Thyroid gland (tissue), 4 donors: ENCODE measurements around the gene TJAP1. TPM values are rescaled to one million over a fixed set of nuclear protein-coding genes. Genes with fewer than 3 reads are reported as not detected.

Experiments used
- DNase-seq, 2 donors: peaks; one replicate each; pipeline ENCODE4 v3.0.0-alpha.2; 2019
- H3K27ac ChIP-seq, 3 donors: fragments of 200-600 bp; sonication (generic); 1 replicate in 2 of 3; 2 replicates in 1 of 3; pipeline ENCODE4 v1.5.1; 2016 to 2019; ENCODE audit warnings: mild to moderate bottlenecking in 1 of 3, moderate library complexity in 1 of 3
- H3K27me3 ChIP-seq: fragments of 200-600 bp; sonication (generic); one replicate; pipeline ENCODE4 v1.5.1; 2019
- H3K36me3 ChIP-seq, 2 donors: fragments of 200-600 bp; sonication (generic); one replicate each; pipeline ENCODE4 v1.5.1; 2016 to 2019
- H3K4me1 ChIP-seq, 2 donors: fragments of 200-600 bp; sonication (generic); one replicate each; pipeline ENCODE4 v1.5.1; 2017 to 2019
- H3K4me3 ChIP-seq, 3 donors: fragments of 200-600 bp; sonication (generic); replicated peaks in 1 of 3; 1 replicate in 2 of 3; 2 replicates in 1 of 3; pipeline ENCODE4 v1.5.1; 2016; ENCODE audit warnings: mild to moderate bottlenecking in 1 of 3
- H3K9me3 ChIP-seq: fragments of 200-600 bp; sonication (generic); one replicate; pipeline ENCODE4 v1.5.1; 2017
- POLR2A ChIP-seq, 2 donors: fragments of 450-650 bp; IDR thresholded peaks; one replicate each; pipeline ENCODE4 v1.6.1; 2017; ENCODE audit warnings: antibody characterized with exemption in 2 of 2, mild to moderate bottlenecking in 2 of 2, moderate library complexity in 1 of 2
- WGBS, 2 donors: methylation state at CpG; one replicate each; pipeline ENCODE4 v1.1.5; 2017; 5-methylcytosine and 5-hydroxymethylcytosine counted together
- intact Hi-C: fragments of 100-400 bp; cut with DNase I; formaldehyde crosslinking; loops from one replicate; pipeline ENCODE4 v1.15.1; 2023
- total RNA-seq, 4 donors: library from RNA; depleted of rRNA; stranded (reverse); fragments of >200 nt; gene quantifications; one replicate each; pipeline ENCODE4 v1.2.3, GENCODE V29; 2016
- TF ChIP-seq, protein P1 (sequence below), 6 experiments: fragments of 200-600 bp in 3 of 6; fragments of 450-650 bp in 3 of 6; sonication (generic) in 3 of 6; IDR thresholded peaks; one replicate each; pipeline ENCODE4 v1.5.1; 2016 to 2019; ENCODE audit warnings: antibody characterized with exemption in 6 of 6, mild to moderate bottlenecking in 2 of 6, inconsistent platforms in 1 of 6, moderate library complexity in 1 of 6

Gene TJAP1
- total RNA-seq, 4 donors from 2014 or later, result 23.2 to 42.4 (median 34.4) TPM

DNA sequence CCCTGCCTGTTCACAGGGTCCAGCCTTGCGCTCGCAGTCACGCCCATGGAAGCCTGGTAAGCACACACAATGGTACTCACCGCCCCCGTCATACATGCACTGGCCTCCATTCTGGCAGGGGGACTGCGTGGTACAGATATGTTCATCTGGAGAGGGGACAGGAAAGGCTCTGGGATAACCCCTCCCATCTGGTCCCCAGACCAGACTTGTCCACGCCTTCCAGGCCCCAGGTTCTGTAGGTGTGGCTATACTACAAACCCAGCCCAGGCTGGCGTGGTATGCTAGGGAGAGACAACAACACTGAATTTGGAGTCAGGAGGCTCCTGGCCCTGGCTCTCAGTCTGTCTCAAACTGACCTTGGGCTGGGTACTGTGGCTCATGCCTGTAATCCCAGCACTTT lies 25.4 kb upstream of the TJAP1 start:
- H3K36me3 ChIP-seq, result peaks cover 35 to 51% of the 10 kb centered on the region in 2 donors
- peaks cover 9% of the 10 kb centered on the region for H3K27me3 ChIP-seq
- H3K27ac ChIP-seq, result no peak overlapping the region
- DNase-seq, result no peak
- H3K4me3 ChIP-seq, result no peak overlapping the region
- no peaks in the 10 kb centered on the region for H3K9me3 ChIP-seq
- H3K4me1 ChIP-seq, result peaks cover 5 to 17% of the 10 kb centered on the region in 2 donors
- TF ChIP-seq, protein P1, sequence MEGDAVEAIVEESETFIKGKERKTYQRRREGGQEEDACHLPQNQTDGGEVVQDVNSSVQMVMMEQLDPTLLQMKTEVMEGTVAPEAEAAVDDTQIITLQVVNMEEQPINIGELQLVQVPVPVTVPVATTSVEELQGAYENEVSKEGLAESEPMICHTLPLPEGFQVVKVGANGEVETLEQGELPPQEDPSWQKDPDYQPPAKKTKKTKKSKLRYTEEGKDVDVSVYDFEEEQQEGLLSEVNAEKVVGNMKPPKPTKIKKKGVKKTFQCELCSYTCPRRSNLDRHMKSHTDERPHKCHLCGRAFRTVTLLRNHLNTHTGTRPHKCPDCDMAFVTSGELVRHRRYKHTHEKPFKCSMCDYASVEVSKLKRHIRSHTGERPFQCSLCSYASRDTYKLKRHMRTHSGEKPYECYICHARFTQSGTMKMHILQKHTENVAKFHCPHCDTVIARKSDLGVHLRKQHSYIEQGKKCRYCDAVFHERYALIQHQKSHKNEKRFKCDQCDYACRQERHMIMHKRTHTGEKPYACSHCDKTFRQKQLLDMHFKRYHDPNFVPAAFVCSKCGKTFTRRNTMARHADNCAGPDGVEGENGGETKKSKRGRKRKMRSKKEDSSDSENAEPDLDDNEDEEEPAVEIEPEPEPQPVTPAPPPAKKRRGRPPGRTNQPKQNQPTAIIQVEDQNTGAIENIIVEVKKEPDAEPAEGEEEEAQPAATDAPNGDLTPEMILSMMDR (IDR thresholded peaks at IDR 0.05), result no peak
- no peak for TF ChIP-seq POLR2A (IDR thresholded peaks at IDR 0.05)
- intact Hi-C loops, result no loop called here
- 91 to 95% methylated on average over 8 of the region's 8 CpGs for WGBS, 2 donors

DNA sequence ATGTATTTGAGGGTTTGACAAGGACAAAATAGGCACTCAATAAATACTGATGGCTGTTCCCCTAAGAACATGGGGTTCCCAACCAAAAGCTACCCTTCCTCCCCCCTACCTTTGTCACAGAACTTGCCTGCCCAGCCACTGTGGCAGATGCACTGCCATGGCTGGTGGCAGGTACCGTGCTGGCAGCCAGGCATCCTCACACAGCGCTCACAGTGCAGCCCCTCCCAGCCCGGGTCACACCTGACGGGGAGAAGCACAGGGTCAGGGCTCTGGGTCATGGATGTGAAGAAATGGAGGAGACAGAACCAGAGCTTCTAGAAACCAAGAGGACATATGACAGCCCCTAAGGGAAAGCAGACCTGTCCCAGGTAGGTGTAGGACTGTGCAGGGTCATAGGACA lies 24.5 kb upstream of the TJAP1 start:
- WGBS, 2 donors, result 92 to 100% methylated on average over 2 to 4 of the region's 4 CpGs
- H3K9me3 ChIP-seq, result no peaks in the 10 kb centered on the region
- no peak for TF ChIP-seq POLR2A (IDR thresholded peaks at IDR 0.05)
- TF ChIP-seq, protein P1 (IDR thresholded peaks at IDR 0.05), result no peak
- peaks cover 30 to 44% of the 10 kb centered on the region in 2 donors for H3K36me3 ChIP-seq
- H3K27me3 ChIP-seq, result peaks cover 9% of the 10 kb centered on the region
- H3K4me3 ChIP-seq, result no peak overlapping the region
- peaks cover 5 to 17% of the 10 kb centered on the region in 2 donors for H3K4me1 ChIP-seq
- DNase-seq, result no peak
- intact Hi-C loops, result no loop called here
- no peak overlapping the region for H3K27ac ChIP-seq

DNA sequence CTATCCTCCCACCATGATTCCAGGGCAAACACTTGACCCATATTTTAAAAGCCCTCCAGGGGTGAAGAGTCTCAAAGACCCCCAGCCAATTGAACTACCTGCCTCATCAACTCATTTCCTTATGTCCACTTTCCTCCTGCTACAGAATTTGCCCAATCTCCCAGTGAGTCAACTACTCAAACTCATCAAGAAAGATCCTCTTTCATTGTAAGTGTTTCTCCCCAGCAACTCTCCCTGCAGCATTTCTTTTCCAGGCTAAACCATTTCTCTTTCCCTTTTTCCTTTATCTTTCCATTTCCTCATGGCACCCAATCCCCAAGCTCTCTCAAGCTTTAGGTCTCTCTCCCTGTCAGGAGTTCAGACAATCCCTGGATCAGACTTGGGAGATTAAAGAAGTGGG lies 23.5 kb upstream of the TJAP1 start:
- H3K9me3 ChIP-seq, result no peaks in the 10 kb centered on the region
- TF ChIP-seq POLR2A (IDR thresholded peaks at IDR 0.05), result no peak
- TF ChIP-seq, protein P1 (IDR thresholded peaks at IDR 0.05), result no peak
- H3K36me3 ChIP-seq, result peaks cover 21 to 36% of the 10 kb centered on the region in 2 donors
- no peak overlapping the region for H3K4me3 ChIP-seq
- H3K27me3 ChIP-seq, result peaks cover 9% of the 10 kb centered on the region
- no peak for DNase-seq
- peaks cover 5 to 17% of the 10 kb centered on the region in 2 donors for H3K4me1 ChIP-seq
- intact Hi-C loops, result loop anchor here (2.0 kb wide), 1 partner anchor 53 kb away; no protein-coding TSS in a partner anchor
- no peak overlapping the region for H3K27ac ChIP-seq

DNA sequence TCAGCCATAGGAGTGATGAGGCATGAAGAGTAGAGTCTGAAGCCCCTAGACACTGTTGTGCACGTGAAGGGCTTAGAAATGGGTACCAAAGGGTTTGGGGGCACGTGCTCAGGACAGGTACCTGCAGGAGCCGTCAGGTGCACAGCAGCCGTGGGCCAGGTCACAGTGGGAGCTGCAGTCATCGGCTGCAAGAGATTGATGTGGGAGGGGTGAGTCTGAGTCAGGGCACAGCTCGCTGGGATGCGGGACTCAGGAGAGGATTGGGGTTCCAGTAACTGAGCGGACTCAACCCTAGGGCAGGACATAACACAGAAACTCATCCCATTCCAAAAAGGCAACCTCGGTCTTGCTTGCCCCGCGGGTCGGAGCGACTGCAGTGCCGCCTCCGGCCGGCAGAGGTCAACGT lies 23.1 kb upstream of the TJAP1 start:
- H3K9me3 ChIP-seq, result no peaks in the 10 kb centered on the region
- 10 to 23% methylated on average over 6 to 14 of the region's 17 CpGs for WGBS, 2 donors
- H3K4me3 ChIP-seq, result peak overlapping the region in 1 of 3 donors; percentile 36
- intact Hi-C loops, result loop anchor here (2.0 kb wide), 1 partner anchor 53 kb away; no protein-coding TSS in a partner anchor
- TF ChIP-seq POLR2A (IDR thresholded peaks at IDR 0.05), result no peak
- TF ChIP-seq, protein P1 (IDR thresholded peaks at IDR 0.05), result peak; percentile 64 to 94 (median 90)
- H3K27me3 ChIP-seq, result peaks cover 9% of the 10 kb centered on the region
- H3K36me3 ChIP-seq, result peaks cover 16 to 32% of the 10 kb centered on the region in 2 donors
- DNase-seq, result no peak
- no peak overlapping the region for H3K27ac ChIP-seq
- peaks cover 5 to 17% of the 10 kb centered on the region in 2 donors for H3K4me1 ChIP-seq

DNA sequence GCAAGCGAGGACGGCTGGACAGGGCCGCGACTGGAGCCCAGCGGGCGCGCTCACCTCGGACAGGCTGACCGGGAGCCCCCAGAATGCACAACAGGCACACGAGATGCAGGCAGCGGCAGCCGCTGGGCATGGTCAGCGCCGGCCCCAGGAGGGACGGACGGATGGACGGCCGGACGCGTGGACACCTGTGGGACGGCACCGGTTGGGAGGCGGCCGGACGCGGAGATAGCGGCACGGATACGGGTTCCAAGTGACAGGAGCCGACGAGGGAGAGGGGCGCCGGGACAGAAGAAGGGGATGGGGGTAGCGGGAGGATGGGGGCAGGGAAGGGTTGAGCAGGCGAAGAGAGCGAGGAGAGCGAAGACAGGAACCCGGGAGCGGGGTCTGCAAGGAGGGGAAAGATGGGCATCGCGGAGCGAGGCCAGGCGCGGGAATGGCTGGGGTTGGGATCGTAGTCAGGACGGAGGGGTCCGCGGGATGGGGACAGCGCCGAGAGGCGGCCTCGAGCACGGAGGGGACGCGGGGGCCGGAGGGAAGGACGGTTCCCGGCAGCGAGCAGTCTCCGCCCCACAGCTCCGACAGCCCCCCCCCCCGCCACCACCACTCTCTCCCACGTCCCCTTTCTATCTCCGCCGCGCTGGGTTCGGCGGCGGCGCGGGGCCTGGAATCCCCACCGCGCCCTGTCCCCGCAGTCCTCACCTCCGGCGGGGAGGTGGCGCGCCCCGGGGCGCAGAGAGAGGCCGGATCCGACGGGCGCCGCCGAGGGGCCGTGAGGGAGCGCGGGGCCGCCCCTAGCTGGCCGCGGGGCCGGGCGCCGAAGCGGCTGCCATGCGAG lies 22.5 kb upstream of the TJAP1 start:
- Histone ChIP-seq H3K9me3 (no peaks in the 10 kb centered on the region), H3K27me3 (peaks cover 9% of the 10 kb centered on the region), H3K27ac (no peak overlapping the region), H3K36me3 (peaks cover 10 to 26% of the 10 kb centered on the region in 2 donors), H3K4me3 (peak overlapping the region; percentile 15 to 36 (median 17)), H3K4me1 (peaks cover 5 to 17% of the 10 kb centered on the region in 2 donors)
- TF ChIP-seq, protein P1 (IDR thresholded peaks at IDR 0.05), result no peak
- TF ChIP-seq POLR2A (IDR thresholded peaks at IDR 0.05), result no peak
- WGBS, 2 donors, result 4 to 8% methylated on average over 38 to 55 of the region's 97 CpGs
- intact Hi-C loops, result loop anchor here (2.0 kb wide), 1 partner anchor 52 kb away; no protein-coding TSS in a partner anchor
- peak; percentile 81 for DNase-seq
